Mesenchymal stem cell (in vitro differentiated cells and primary cell): ENCODE data around the gene TMEM225B.

Source experiments
- DNase-seq: peaks from one replicate; pipeline ENCODE4 v3.0.0-alpha.2; 2013
- H2AFZ ChIP-seq: one replicate; pipeline ENCODE4 v1.6.1; 2013; ENCODE audit warnings: low read depth, mild to moderate bottlenecking, control low read depth, inconsistent platforms, low read length, moderate library complexity
- H2AK5ac ChIP-seq: 2 replicates; pipeline ENCODE4 v1.6.1; 2013; ENCODE audit warnings: low read length, moderate library complexity, mild to moderate bottlenecking, inconsistent platforms; ENCODE audit not compliant: severe bottlenecking
- H2BK120ac ChIP-seq: one replicate; pipeline ENCODE4 v1.6.1; 2013; ENCODE audit warnings: low read depth, mild to moderate bottlenecking, inconsistent platforms, low read length, moderate library complexity
- H2BK12ac ChIP-seq, 2 experiments: one replicate each; pipeline ENCODE4 v1.6.1; 2013; ENCODE audit warnings: inconsistent platforms in 2 of 2, low read length in 2 of 2, mild to moderate bottlenecking in 2 of 2, moderate library complexity in 2 of 2, control low read depth in 1 of 2
- H2BK15ac ChIP-seq: one replicate; pipeline ENCODE4 v1.6.1; 2013; ENCODE audit warnings: mild to moderate bottlenecking, low read depth, inconsistent platforms; ENCODE audit not compliant: poor library complexity, severe bottlenecking
- H2BK5ac ChIP-seq: 2 replicates; pipeline ENCODE4 v1.6.1; 2013; ENCODE audit warnings: low read depth, mild to moderate bottlenecking, low read length, control low read depth, inconsistent platforms; ENCODE audit not compliant: poor library complexity, severe bottlenecking
- H3K14ac ChIP-seq, 2 experiments: one replicate each; pipeline ENCODE4 v1.6.1; 2013; ENCODE audit warnings: inconsistent platforms in 2 of 2, low read length in 2 of 2, control low read depth in 1 of 2, mild to moderate bottlenecking in 1 of 2, moderate library complexity in 1 of 2
- H3K18ac ChIP-seq, 2 experiments: one replicate each; pipeline ENCODE4 v1.6.1; 2013; ENCODE audit warnings: inconsistent platforms in 2 of 2, low read length in 2 of 2, control low read depth in 1 of 2, low read depth in 1 of 2, mild to moderate bottlenecking in 1 of 2
- H3K23ac ChIP-seq, 2 experiments: one replicate each; pipeline ENCODE4 v1.6.1; 2013; ENCODE audit warnings: inconsistent platforms in 2 of 2, low read length in 2 of 2, mild to moderate bottlenecking in 2 of 2, moderate library complexity in 2 of 2, control low read depth in 1 of 2
- H3K27ac ChIP-seq: 2 replicates; pipeline ENCODE4 v1.5.1; 2013; ENCODE audit warnings: mild to moderate bottlenecking, moderate library complexity, low read length, control low read depth, inconsistent platforms; ENCODE audit not compliant: poor library complexity, severe bottlenecking
- H3K27me3 ChIP-seq, 2 experiments: 2 replicates each; pipeline versions ENCODE4 v1.6.1 to v1.7.0; 2013; ENCODE audit warnings: low read length in 2 of 2, mild to moderate bottlenecking in 2 of 2, moderate library complexity in 2 of 2, control low read depth in 1 of 2, inconsistent platforms in 1 of 2; ENCODE audit not compliant: control insufficient read depth in 1 of 2, insufficient read depth in 1 of 2
- H3K36me3 ChIP-seq, 2 experiments: 2 replicates each; pipeline versions ENCODE4 v1.6.1 to v1.7.0; 2013; ENCODE audit warnings: low read length in 2 of 2, control low read depth in 1 of 2, inconsistent platforms in 1 of 2, low read depth in 1 of 2, mild to moderate bottlenecking in 1 of 2; ENCODE audit not compliant: insufficient read depth in 2 of 2, control insufficient read depth in 1 of 2
- H3K4ac ChIP-seq, 2 experiments: one replicate each; pipeline ENCODE4 v1.6.1; 2013; ENCODE audit warnings: inconsistent platforms in 2 of 2, low read length in 2 of 2, mild to moderate bottlenecking in 2 of 2, moderate library complexity in 2 of 2, control low read depth in 1 of 2, low read depth in 1 of 2
- H3K4me1 ChIP-seq: 2 replicates; pipeline ENCODE4 v1.6.1; 2013; ENCODE audit warnings: low read depth, low read length, control low read depth; ENCODE audit not compliant: control insufficient read depth, insufficient read depth
- H3K4me2 ChIP-seq: 2 replicates; pipeline ENCODE4 v1.6.1; 2013; ENCODE audit warnings: low read length, mild to moderate bottlenecking, inconsistent platforms; ENCODE audit not compliant: poor library complexity, severe bottlenecking
- H3K4me3 ChIP-seq, 2 experiments: 2 replicates each; pipeline versions ENCODE4 v1.5.1 to v1.7.0; 2013; ENCODE audit warnings: low read length in 2 of 2, mild to moderate bottlenecking in 2 of 2, control low read depth in 1 of 2, low read depth in 1 of 2; ENCODE audit not compliant: insufficient read depth in 1 of 2
- H3K79me1 ChIP-seq: replicated peaks from 2 replicates; pipeline ENCODE4 v1.6.1; 2013; ENCODE audit warnings: mild to moderate bottlenecking, control low read depth, low read length, inconsistent platforms; ENCODE audit not compliant: poor library complexity, severe bottlenecking
- H3K9ac ChIP-seq: 2 replicates; pipeline ENCODE4 v1.7.0; 2013; ENCODE audit warnings: mild to moderate bottlenecking, low read length, moderate library complexity
- H3K9me3 ChIP-seq: 2 replicates; pipeline ENCODE4 v1.7.0; 2013; ENCODE audit warnings: mild to moderate bottlenecking, low read length; ENCODE audit not compliant: control insufficient read depth
- H4K8ac ChIP-seq: one replicate; pipeline ENCODE4 v1.6.1; 2013; ENCODE audit warnings: inconsistent platforms, mild to moderate bottlenecking, low read length, moderate library complexity
- H4K91ac ChIP-seq: one replicate; pipeline ENCODE4 v1.6.1; 2013; ENCODE audit warnings: mild to moderate bottlenecking, low read length, inconsistent platforms
- WGBS: methylation state at CpG from one replicate; pipeline ENCODE4 v1.1.7; 2013; ENCODE audit warnings: mixed read lengths; 5-methylcytosine and 5-hydroxymethylcytosine counted together

TMEM225B gene

DNA sequence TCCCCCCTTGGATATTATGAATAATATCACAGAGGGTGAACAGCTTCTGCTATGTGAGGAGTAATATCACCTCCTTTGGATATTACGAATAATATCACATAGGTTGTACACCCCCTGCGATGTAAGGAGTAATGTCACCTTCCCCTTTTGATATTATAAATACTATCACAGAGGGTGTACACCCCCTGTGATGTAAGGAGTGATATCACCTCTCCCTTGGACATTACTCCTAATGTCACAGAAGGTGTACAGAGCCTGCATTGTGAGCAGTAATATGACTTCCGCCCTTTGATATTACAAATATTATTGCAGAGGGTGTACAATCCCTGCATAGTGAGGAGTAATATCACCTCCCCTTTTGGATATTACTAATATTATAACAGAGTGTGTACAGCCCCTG lies 9.2 kb upstream of the TMEM225B start:
- H3K9ac ChIP-seq, result no peak overlapping the region
- no peak overlapping the region for H2BK12ac ChIP-seq

DNA sequence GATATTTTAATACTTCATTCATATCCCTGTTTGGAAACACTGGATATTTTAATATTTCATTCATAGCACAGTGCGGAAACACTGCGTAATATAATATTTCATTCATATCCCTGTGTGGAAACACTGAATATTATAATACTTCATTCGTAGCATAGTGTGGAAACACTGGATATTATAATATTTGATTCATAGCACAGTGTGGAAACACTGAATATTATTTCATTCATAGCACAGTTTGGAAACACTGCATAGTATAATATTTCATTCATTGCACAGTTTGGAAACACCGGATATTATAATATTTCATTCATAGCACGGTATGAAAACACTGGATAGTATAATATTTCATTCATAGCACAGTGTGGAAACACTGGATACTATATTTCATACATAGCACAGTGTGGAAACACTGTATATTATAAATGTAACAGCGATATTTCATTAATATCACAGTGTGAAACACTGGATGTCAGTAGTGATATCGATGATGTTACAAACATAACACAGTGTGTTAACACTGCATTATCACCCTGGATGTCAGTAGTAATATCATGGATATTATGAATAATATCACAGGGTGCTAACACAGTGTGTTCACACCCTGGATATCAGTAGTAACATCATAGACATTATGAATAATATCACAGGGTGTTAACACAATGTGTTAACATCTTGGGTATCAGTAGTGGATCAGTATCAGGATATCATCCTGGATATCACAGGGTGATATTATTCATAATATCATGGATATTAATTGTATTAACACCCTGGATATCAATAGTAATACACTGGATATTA lies 2.9 kb upstream of the TMEM225B start:
- no peak overlapping the region for H4K91ac ChIP-seq
- no peaks in the 10 kb centered on the region for H3K79me1 ChIP-seq
- no peak overlapping the region for H2AK5ac ChIP-seq
- no peak overlapping the region for H2BK15ac ChIP-seq
- no peaks in the 10 kb centered on the region for H3K4me1 ChIP-seq
- H2BK5ac ChIP-seq, result no peak overlapping the region
- H3K23ac ChIP-seq, result no peak overlapping the region
- H3K4ac ChIP-seq, result no peak overlapping the region
- no peak overlapping the region for H3K27ac ChIP-seq
- no peaks in the 10 kb centered on the region for H3K27me3 ChIP-seq
- peaks cover 0 to 5% of the 10 kb centered on the region in 2 experiments for H3K36me3 ChIP-seq
- 100% methylated on average over 1 of the region's 7 CpGs for WGBS
- H3K4me2 ChIP-seq, result no peak overlapping the region
- no peak overlapping the region for H3K9ac ChIP-seq
- no peak overlapping the region for H4K8ac ChIP-seq
- H3K18ac ChIP-seq, result no peak overlapping the region
- no peak overlapping the region for H2AFZ ChIP-seq
- no peak for DNase-seq
- H3K14ac ChIP-seq, result no peak overlapping the region
- H3K4me3 ChIP-seq, result no peak overlapping the region
- H2BK12ac ChIP-seq, result no peak overlapping the region
- no peak overlapping the region for H2BK120ac ChIP-seq
- no peaks in the 10 kb centered on the region for H3K9me3 ChIP-seq

More for the DNA sequence above, 9.2 kb upstream of the TMEM225B start:
- Histone ChIP-seq H2AK5ac (no peak overlapping the region), H2AFZ (no peak overlapping the region), H3K9me3 (no peaks in the 10 kb centered on the region), H3K4me3 (no peak overlapping the region), H3K4ac (no peak overlapping the region), H3K23ac (no peak overlapping the region), H3K36me3 (no peaks in the 10 kb centered on the region), H3K14ac (no peak overlapping the region), H2BK15ac (no peak overlapping the region), H3K27ac (no peak overlapping the region), H3K4me1 (no peaks in the 10 kb centered on the region), H4K8ac (no peak overlapping the region), H3K79me1 (no peaks in the 10 kb centered on the region), H3K18ac (no peak overlapping the region), H2BK5ac (no peak overlapping the region), H3K4me2 (no peak overlapping the region), H2BK120ac (no peak overlapping the region), H4K91ac (no peak overlapping the region), H3K27me3 (no peaks in the 10 kb centered on the region)
- WGBS, result no CpG with 5 or more reads among the region's 3 CpGs
- DNase-seq, result no peak

DNA sequence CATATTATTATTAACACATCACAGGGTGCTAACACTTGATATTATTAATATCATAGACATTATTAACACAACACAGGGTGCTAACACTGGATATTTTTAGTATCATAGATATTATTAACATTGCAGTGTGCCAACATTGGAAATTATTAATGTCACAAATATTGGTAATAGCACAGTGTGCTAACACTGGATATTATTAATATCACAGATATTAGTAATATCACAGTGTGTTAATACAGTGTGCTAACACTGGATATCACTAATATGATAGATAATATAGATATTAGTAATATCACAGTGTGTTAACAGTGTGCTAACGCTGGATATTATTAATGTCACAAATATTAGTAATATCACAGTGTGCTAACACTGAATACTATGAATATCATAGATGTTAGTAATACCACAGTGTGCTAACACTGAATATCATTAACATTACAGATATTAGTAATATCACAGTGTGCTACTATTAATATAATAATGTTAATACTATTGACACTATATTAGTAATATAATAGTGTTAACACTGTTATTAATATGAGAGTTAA lies 1.6 kb upstream of the TMEM225B start:
- Histone ChIP-seq H4K8ac (no peak overlapping the region), H2BK120ac (no peak overlapping the region), H3K27ac (no peak overlapping the region), H3K27me3 (no peaks in the 10 kb centered on the region), H3K18ac (no peak overlapping the region), H3K79me1 (no peaks in the 10 kb centered on the region), H2AK5ac (no peak overlapping the region), H2AFZ (no peak overlapping the region), H3K4me3 (no peak overlapping the region), H3K4ac (no peak overlapping the region), H3K14ac (no peak overlapping the region), H2BK5ac (no peak overlapping the region), H3K4me2 (no peak overlapping the region), H3K4me1 (no peaks in the 10 kb centered on the region), H3K36me3 (peaks cover 0 to 5% of the 10 kb centered on the region in 2 experiments), H3K9me3 (no peaks in the 10 kb centered on the region), H2BK15ac (no peak overlapping the region), H4K91ac (no peak overlapping the region), H3K9ac (no peak overlapping the region), H3K23ac (no peak overlapping the region), H2BK12ac (no peak overlapping the region)
- no peak for DNase-seq
- no CpG with 5 or more reads among the region's 1 CpG for WGBS

DNA sequence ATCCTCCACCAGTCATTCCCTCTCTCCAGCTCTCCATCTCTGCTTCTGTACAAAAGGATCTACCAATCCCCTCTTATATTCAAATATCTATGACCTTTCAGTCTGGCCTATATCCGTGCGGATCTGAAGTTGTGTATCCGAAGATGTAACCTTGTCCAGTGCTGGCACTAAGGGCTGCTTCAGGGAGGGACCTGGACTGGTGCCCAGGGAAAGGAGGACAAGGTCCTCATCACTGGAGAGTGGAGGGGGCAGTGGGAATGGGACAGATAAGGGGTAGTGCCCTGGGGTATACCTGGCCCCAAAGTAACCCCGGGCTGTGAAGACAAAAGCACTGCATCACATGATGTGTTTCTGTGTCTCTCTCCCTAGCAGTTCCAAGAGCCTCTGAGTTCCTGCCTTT lies 1.8 kb downstream of the TMEM225B start:
- DNase-seq, result no peak
- no peak overlapping the region for H3K4ac ChIP-seq
- no peak overlapping the region for H3K27ac ChIP-seq
- H3K14ac ChIP-seq, result no peak overlapping the region
- H2BK12ac ChIP-seq, result no peak overlapping the region
- H3K9ac ChIP-seq, result no peak overlapping the region
- H2BK5ac ChIP-seq, result no peak overlapping the region
- no peak overlapping the region for H3K18ac ChIP-seq
- H2AFZ ChIP-seq, result no peak overlapping the region
- no peak overlapping the region for H3K4me2 ChIP-seq
- no peak overlapping the region for H2BK120ac ChIP-seq
- H3K79me1 ChIP-seq, result no peaks in the 10 kb centered on the region
- 94% methylated on average over 3 of the region's 4 CpGs for WGBS
- H3K4me3 ChIP-seq, result no peak overlapping the region
- H3K23ac ChIP-seq, result no peak overlapping the region
- peak overlapping the region; percentile 15 for H4K91ac ChIP-seq
- no peaks in the 10 kb centered on the region for H3K27me3 ChIP-seq
- peaks cover 0 to 5% of the 10 kb centered on the region in 2 experiments for H3K36me3 ChIP-seq
- H3K9me3 ChIP-seq, result no peaks in the 10 kb centered on the region
- H2AK5ac ChIP-seq, result no peak overlapping the region
- no peak overlapping the region for H2BK15ac ChIP-seq
- no peaks in the 10 kb centered on the region for H3K4me1 ChIP-seq
- no peak overlapping the region for H4K8ac ChIP-seq
